ENCODE data around the gene USH2A.

Gene USH2A

DNA sequence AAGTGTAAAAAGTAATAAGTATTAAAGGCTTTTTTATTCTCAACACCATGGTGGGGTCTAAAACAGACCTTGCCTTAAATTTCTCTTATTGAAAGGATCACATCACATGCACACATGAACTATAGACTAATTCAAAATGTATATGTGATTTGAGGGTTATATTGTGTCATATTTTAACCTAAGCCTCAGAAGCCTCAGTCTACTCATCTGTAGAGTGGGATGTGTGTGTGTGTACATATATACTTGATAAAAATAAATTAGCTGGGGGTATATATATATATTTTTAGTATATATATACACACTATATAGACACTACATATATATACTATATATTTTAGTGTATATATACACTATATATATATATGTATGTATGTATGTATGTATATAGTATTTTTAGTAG, 797.3 kb downstream of the USH2A start:
- DNase-seq: no peak

DNA sequence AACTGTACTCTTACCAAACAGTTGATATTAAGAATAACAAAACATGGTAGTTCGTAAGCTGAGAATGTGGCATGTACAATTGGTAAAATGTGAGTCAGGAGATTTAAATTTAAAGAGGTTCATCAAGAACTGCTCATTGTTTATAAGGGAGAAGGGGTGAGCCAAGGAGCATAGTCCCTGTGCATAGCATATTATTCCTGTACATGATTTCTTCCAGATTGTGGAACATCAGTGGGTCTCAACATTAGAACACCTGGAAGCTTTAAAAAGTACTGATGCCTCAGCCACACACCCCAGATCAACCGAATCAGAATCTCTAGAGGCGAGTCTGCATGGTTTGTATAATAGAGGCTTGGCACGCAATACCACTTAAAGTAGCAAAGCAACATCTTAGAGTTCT, 800.1 kb downstream of the USH2A start:
- no peak for DNase-seq

DNA sequence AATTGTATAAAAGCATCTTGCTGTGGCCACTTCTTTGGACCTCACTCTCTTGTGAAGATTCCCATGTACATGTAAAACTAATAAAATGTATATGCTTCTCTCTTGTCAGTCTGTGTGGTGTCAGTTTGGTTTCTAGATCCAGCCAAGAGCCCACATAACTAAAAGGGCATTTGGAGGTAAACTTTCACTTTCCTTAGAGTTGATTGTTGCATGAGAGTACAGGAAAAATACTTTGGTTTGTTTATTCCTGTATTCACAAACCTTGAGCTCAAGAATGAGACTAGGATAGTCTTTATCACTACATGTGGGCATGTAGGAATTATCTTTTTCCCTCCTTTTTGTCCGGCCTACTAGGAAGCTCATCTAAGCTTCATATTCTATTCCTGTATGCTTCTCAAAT, 805.3 kb downstream of the USH2A start:
- DNase-seq: no peak

DNA sequence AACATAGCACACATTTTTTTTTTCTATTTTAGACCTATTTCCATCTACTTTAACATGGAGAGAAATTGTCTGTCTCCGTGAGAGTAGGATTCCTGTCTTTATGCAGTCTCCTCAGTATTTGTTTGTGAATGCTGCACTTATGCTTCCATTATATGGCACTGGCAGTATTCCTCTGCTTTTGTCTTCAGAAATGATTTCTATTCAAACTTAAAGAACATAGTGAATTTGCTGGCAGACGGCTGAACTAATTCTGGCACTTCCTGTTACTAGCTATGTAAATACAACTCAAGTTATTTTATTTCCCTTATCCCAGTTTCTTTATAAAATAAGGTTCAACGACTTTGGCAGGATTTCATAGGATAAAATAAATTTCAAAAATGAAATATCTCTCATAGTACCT, 810.9 kb downstream of the USH2A start:
- DNase-seq: no peak

DNA sequence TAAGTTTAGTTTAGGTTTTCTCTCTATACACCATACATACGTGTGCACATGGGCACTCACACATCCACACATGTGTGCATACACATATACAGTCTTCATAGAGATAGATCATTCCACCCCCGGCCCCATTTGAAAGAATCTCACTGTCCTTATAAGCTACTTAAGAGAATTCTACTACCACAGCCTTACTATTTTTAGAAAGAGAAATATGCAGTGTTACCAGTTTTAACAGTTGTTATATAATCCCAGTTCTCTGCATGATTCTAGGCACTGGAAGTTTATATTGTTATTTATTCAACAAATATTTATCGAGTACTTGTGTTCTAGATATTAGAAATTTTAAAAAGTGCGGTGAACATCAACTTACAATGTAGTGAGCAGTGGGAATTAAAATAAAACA, 814.6 kb downstream of the USH2A start:
- DNase-seq: no peak

DNA sequence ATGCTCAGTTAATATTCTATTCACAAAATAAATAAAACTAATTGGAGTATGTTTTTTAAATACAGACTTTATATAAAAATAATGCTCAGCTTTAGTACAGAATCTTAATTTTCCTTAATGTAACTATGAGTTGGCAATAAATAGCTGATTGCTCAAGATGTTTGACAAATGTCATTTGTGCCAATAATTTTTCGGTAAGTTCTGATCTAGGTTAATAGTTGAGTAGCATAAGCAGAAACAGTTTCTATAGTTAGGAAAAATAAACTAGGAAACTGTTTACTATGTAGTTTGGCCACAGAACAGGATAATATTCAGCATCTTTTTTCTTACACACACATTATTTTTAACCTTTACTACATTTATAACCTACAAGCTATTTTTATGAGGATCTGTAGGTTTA, 815.8 kb downstream of the USH2A start:
- no peak for DNase-seq

DNA sequence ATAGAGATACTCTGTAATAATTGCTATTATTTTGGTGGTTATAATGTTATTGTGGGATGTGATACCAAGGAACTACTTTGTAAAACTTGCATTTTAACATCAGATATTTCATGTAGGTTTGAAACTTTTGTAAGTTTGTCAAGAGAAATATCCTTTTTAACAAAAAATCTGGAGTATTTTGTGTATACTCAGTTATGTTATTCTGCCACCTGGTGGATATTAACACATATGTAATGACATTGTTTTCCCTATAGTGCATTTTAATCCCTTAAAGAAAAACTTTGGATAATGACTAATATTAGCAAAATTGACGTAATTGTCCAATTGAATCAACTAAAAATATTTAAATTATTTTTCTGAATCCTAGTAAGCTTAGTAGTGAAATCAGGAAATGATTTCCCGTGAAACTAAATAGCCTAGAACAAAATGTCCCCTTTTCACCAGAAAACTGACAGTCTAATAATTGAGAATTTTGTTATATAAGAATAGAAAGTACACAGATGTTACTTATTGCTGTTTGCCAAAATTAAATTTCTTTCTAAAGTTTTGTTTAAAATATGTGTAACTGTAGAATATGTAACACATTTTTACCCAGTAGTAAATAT, 816.6 kb downstream of the USH2A start:
- DNase-seq: no peak

DNA sequence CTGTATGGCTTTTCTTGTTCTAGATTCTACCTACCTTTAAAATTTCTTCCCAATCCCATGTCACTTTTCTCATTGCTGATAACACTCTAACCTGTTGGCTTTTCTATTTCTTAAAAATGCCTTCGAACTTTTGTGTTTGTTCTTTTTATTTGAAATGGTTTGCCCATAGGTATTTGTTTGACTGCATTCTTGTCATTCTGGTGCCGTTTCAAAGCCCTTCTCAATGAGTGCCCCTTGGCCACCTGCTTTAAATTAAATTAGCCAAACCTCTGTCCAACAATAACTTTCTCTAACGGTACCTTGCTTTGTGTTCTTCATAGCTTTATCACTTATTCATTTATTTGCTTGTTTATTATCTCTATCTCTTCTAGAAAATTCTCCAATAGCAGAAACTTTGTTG, 817.2 kb downstream of the USH2A start:
- DNase-seq: no peak

DNA sequence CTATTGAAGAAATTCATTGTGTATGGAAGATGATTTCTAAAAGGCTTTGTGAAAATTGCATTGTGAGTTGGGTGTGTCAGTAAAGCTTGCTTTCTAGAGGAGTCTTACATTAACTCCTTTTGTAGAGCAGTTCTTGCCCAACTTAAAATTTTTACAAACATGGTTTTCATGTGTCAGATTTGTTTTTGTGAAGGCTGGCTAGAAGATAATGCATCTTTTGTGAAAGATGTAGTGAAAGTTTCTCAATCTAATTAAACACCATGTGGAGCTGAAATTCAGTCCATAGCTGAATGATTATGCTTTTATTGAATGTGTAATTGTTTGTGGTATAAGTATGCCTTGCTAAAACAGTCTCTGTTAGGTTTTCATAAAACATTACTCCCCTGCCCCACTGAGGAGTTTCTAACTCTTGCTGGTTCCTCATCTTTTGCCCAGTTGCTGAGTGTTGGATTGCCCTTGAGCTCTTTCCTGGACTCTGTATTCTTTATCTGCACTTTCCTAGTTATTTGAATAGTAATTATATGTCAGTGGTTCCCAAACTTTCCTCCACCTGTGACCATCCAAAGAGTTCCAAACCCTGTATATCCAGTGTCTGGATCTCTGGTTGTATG, 818.1 kb downstream of the USH2A start:
- DNase-seq: no peak

DNA sequence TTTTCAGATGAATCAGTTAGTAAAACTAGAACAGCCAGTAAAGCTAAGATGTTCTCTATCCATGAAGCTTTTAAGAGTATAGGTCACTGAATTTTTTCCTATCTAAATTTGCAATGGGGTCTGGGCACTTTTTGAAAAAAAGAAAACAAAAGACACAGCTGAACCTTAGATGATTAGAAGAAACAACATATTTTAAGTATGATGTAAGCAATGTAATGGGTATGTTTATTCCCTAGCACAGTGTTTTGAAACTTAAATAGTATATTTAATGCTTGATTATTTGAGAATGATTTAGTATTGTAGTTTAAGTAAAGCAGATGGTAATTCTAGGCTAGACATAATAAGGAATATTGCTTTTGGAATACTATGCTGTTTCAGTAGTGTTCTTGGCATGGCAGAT, 819.9 kb downstream of the USH2A start:
- no peak for DNase-seq

DNA sequence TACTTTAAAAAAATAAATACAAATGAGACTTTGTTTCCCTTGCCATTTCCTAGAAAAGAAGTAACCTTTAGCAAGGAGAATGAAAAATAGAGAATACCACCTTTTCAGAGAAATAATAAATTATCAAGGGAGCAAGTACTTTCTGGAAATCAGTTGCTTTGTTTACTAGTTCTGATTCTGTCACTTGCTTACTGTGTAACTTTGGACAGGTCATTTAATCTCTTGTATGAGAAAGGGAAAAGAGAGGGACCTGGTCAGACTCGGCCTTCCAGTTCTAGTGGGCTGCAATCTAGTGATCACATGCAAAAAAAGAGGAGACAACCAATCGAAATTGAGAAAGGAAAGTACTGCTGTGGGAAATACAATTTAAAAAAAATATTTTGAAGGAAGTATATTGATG, 822.0 kb downstream of the USH2A start:
- no peak for DNase-seq

DNA sequence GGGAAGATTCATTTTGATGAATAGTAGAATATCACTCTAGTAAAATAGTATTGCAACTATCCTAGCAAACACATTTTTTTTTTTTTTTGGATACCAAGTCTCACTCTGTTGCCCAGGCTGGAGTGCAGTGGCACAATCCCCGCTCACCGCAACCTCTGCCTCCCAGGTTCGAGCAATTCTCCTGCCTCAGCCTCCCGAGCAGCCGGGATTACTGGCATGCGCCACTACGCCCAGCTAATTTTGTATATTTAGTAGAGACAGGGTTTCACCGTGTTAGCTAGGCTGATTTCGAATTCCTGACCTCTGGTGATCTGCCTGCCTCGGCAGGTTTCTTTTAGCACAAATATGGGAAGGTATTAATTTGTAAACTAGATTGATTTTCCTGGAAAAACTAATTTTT, 822.4 kb downstream of the USH2A start:
- no peak for DNase-seq

DNA sequence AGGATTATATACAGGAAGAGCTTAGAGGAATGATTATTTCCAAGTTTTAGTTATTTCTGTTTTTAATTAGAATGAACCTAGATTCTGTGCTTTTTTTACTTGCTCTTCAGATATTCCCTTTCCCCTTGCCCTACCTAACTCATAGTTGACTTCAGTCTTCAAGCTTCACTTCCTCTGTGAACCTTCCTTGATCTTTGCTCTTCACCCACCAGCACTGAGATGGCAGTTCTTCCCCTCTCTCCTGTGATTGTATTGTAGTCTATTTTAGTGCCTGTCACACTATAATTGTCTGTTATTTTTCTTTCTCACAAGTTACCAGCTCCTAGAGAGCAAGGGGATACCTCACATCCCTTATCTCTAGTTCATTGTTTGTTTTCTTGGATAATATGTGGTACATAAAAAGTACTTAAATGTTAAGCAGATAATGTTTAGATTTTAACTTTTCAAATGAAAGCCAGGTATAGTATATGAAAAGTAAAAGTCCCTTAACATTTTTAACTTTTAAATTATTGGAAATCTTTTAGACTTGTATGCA, 822.9 kb downstream of the USH2A start:
- DNase-seq: no peak

DNA sequence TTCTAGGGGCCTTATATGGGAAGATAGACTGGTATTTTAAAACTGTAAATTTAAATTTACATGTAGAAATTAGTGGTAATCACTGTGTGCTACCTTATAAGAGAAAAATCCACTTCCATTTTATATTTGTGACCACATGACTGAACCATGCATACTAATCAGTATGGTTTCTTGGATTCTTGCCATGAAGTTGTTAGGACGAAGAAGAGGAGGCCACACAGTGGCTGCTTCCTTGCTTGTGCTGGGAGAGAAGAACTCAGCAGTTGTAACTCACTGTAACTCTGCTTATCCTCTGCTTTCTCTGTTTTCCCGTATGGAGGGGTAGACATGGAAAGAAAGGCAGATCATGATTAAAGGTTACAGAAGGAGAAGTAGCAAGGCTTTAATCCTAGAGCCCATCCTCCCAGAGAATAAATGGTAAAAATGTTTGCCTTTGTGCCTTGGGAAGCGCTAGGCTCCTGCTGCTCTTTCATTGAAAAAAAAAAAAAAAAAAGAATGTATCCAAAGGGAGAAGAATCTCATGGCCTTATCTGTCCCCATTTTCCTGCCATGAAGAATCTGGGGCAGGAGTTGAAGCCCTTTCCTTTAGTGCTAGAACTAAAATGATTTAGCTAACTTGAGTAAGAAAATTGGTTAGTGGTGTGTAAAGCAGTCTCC, 823.7 kb downstream of the USH2A start:
- no peak for DNase-seq

DNA sequence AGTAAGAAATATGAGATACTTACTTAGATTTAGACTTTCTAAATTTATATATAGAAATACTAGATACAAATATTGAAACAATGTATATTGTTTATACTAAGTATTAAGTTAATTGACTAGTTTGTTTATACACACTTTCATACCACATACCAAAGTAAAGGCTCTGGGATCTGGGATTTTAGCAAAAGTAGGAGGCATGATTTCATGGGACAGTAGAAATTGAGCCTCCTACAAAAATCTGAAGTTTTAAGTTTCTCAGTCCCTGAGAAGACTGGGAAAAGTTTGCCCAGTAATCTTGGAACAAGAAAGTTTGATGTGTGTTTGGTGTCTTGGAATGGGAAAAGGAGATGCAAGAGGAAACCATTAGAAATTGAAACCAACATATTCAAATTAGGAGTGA, 825.3 kb downstream of the USH2A start:
- DNase-seq: no peak

DNA sequence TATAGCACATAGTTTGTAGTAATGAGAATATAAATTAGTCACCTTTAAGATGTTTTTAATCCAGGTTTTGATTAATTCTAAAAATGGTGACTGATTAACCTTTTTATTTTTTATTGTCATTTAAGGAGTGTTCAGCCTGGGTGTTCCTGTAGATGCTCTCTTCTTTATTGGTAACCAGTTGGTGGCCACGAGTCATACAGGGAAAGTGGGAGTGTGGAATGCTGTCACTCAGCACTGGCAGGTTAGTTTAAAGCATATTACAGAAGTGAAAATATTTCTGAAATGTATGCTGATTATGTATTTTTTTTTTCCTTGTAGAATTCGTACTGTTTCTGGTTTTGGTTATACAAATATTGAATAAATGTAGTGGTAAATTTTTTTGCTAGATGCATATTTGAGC, 828.0 kb downstream of the USH2A start:
- no peak for DNase-seq

DNA sequence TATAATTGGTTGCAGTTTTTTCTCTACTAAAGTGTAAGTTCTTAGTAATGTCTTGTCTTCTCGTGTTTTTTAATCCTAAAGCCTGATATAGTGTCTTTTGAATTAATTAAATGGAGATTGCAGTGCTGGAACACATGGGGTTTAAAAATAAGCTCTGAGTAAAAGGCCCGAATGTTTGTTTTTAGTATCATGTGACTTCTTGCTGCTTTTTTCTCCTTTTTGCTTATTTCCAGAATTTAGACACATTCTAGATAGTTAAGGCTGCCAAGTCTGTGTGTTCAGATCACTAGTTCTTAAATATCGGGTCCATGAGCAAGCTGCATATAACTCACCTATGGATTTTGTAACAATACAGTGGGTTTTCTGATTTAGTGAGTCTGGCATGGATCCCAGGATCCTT, 828.6 kb downstream of the USH2A start:
- DNase-seq: no peak

DNA sequence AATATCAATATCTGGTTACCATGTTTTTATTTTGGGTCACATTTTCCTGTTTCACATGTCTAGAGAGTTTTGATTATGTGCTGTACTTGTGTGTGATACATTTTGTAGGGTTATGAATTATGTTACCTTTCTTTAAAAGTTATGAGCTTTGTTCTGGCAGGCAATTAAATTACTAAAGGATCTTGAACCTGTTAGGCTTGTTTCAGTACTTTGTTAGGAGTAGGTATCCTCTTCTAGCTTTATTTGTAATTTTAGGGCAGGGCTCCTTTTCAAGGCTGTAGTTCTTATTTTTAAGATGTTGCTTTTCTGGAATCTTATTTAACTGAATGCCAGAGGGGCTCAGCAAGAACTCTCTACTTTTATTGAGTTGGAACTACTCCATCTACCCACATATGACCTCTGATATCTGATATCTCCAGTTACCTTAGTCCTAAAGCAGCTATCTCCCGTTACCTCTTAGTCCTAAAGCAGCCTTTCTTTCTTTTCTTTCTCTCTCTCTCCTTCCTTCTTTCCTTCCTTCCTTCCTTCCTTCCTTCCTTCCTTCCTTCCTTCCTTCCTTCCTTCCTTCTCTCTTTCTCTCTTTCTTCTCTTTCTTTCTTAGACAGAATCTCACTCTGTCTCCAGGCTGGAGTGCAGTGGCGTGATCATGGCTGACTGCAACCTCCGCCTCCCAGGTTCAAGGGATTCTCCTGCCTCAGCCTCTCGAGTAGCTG, 832.3 kb downstream of the USH2A start:
- no peak for DNase-seq

DNA sequence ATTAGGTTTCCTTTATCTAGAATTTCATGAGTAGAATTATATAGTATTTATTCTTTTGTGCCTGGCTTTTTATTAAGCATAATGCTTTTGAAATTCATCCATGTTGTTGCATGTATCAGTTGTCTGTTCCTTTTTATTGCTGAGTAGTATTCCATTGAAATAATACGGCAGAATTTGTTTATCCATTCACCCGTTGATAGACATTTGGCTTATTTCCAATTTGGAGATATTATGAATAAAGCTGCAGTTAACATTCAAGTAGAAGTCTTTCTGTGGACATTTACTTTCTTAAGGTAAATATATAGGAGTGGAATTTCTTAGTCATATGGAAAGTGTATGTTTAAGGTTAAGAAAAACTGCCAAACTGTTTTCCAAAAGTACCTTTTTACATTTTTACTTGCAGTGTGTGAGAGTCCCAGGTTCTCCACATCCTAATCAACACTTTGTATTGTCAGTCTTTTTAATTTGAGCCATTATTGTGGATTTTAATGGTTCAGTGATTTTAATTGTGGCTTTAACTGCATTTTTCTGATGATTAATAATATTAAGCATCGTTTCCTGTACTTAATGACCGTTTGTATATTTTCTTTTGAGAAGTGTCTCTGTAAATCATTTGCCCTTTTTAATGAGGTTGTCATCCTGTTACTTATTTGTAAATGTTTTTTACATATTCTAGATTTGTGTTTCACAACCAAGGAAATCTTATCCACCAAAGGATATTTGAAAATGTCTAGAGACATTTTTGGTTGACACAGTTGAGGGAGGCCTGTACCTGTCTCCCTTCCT, 833.4 kb downstream of the USH2A start:
- no peak for DNase-seq

DNA sequence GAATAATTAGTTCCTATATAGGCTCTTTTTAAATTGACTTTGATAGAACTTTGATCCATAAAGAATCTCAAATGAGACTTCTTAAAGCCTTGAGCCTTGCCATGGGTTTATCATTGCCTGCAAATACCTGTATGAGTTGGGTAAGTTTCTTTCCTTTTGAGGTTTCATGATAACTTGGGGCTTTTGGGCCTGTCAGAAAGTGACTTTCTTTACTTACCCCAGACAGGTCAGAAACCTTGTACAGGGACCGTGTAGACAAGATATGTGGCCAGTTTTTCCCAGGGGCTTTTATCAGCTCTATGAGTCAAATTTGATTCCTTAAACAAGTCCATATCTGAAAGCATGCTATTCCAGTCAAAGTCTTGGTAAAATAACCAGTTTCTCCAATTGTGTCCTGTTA, 838.9 kb downstream of the USH2A start:
- no peak for DNase-seq

DNA sequence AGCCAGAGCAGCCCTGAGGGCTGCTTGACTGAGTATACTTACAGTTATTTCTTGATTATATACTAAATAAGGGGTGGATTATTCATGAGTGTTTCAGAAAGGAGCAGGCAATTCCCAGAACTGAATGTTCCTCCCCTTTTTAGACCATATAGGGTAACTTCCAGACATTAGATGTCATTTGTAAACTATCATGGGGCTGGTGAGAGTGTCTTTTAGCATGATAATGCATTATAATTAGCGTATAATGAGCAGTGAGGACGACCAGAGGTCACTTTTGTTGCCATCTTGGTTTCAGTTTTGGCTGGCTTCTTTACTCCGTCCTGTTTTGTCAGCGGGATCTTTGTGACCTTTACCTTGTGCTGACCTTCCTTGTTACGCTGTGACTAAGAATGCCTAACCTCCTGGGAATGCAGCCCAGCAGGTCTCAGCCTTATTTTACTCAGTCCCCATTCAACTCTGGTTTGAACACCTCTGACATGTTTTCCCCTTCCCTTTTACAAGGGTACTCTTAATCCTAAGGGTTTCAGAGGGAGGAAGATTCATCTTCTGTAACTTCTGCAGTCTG, 840.0 kb downstream of the USH2A start:
- DNase-seq: no peak

DNA sequence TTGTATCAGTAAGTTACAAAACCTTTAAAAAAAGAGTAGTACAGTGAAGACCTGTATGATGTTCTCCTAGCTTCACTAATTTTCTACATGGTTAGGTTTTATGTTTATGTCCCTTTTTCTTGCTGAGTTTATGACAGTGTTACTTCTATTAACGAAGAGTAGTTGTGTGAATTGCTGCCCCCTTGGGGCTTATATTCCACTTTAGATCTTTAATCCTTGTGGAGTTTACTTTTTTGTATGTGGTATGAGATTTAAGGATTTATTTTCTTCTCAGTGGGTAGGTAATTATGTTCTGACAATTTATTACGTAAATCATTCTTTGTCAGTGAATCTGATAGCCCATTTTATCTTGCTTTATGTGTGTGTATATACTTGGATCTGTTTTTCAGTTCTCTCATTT, 841.4 kb downstream of the USH2A start:
- DNase-seq: no peak
